GM12864 (cell line): ENCODE results near the gene ZDHHC11.
"Not testable (repeated sequence)": the region's sequence is repeated elsewhere in the genome, so short reads cannot be mapped to it uniquely, and the experiment has no call there.

ENCODE experiments used
- DNase-seq: peaks from one replicate; pipeline ENCODE4 v3.0.0-alpha.2; 2011; ENCODE audit warnings: low read depth
- H3K4me3 ChIP-seq: 2 replicates; pipeline ENCODE4 v1.5.1; 2011; ENCODE audit warnings: mild to moderate bottlenecking, low read depth, low read length, control low read depth
- TF ChIP-seq, protein P1 (sequence below): IDR thresholded peaks from 2 replicates; pipeline ENCODE4 v1.5.1; 2011; ENCODE audit warnings: low read depth, mild to moderate bottlenecking, moderate library complexity, low read length, control low read depth, inconsistent platforms; ENCODE audit errors: missing control alignments

Gene ZDHHC11

DNA sequence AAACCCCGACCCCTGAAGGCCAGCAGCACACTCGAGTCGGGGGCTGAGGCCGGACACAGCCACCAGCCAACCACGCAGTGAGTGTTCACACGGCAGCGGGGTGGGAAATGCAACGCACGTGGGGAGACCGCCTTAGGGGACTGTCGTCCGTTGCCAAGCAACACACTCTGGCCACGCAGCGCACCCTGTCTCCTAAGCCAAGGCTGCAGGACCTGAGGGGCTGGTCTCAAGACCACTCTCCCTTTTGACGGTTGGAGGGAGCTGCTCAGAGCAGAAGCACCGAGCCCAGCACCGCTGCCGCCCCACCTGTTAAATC, 34.3 kb upstream of the ZDHHC11 start:
- DNase-seq: no peak
- TF ChIP-seq, protein P1, sequence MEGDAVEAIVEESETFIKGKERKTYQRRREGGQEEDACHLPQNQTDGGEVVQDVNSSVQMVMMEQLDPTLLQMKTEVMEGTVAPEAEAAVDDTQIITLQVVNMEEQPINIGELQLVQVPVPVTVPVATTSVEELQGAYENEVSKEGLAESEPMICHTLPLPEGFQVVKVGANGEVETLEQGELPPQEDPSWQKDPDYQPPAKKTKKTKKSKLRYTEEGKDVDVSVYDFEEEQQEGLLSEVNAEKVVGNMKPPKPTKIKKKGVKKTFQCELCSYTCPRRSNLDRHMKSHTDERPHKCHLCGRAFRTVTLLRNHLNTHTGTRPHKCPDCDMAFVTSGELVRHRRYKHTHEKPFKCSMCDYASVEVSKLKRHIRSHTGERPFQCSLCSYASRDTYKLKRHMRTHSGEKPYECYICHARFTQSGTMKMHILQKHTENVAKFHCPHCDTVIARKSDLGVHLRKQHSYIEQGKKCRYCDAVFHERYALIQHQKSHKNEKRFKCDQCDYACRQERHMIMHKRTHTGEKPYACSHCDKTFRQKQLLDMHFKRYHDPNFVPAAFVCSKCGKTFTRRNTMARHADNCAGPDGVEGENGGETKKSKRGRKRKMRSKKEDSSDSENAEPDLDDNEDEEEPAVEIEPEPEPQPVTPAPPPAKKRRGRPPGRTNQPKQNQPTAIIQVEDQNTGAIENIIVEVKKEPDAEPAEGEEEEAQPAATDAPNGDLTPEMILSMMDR: no peak
- H3K4me3 ChIP-seq: no peak overlapping the region

DNA sequence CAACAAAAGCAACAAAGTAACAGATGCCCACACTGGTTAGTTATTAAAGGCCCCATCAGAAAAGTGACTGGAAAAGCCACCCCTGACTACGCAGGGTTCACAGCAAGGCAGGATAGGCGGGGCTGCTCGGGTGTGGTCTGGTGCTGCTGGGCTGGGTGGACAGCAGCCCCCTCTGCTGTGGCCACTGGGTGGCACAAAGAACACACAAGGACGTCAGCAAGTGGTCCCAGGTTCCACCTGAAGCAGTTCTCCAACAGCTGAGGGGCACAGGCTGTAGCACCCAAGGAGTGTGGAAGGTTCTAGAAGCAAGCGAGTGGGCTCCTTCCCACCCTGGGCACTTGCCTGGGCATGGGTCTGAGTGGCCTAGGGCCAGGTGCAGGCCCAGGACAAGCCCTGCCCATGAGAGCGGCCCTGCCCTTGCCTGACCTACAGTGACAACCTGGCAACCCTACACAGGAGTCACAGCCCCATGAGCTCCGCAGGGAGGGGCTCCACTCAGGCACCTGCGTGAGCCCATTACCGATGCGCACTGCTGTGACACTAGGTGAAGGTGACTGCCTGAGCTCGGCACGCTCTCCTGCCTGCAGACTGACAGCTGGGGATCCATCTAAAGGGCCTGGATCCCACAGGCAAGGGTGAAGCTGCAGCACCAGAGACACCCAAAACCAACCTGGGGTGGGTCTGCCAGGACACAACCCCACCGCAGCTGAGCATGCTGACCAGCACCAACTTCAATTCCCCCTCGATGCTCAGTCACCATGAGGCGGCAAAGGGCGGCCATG, 33.8 kb upstream of the ZDHHC11 start:
- no peak overlapping the region for H3K4me3 ChIP-seq
- no peak for DNase-seq
- TF ChIP-seq, protein P1: no peak

DNA sequence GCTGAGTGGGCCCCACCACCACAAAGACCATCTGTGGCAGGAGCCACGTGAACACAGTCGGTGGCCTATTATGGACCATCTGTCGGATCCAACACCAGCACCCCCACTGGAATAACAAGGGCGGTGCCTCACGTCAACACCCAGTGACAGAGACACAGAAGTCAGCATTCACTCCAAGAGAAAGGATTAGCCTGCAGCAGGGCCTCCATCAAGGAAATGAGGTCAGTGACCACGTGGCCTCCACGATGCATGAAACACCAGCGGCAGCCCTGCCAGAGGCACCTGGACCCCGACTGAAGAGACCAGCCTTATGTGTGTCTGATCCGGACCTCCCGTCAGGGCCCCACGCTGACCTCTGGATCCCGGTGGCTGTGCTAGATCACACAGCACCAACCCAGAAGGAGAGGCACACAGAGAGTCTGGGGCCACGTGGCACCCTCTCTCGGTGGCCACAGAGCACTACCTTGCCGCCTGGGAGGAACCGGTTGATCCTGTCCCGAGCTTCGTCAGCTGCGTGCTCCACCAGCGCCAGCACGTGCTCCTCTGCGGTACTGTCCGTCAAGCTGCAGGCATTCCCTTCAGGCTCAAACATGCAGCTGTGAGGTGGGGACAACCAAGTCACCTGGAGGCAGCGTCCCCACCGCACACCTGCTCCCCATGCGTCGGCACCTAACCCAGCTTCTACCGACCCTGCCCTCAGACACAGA, 32.8 kb upstream of the ZDHHC11 start:
- no peak overlapping the region for H3K4me3 ChIP-seq
- no peak for DNase-seq
- TF ChIP-seq, protein P1: no peak

DNA sequence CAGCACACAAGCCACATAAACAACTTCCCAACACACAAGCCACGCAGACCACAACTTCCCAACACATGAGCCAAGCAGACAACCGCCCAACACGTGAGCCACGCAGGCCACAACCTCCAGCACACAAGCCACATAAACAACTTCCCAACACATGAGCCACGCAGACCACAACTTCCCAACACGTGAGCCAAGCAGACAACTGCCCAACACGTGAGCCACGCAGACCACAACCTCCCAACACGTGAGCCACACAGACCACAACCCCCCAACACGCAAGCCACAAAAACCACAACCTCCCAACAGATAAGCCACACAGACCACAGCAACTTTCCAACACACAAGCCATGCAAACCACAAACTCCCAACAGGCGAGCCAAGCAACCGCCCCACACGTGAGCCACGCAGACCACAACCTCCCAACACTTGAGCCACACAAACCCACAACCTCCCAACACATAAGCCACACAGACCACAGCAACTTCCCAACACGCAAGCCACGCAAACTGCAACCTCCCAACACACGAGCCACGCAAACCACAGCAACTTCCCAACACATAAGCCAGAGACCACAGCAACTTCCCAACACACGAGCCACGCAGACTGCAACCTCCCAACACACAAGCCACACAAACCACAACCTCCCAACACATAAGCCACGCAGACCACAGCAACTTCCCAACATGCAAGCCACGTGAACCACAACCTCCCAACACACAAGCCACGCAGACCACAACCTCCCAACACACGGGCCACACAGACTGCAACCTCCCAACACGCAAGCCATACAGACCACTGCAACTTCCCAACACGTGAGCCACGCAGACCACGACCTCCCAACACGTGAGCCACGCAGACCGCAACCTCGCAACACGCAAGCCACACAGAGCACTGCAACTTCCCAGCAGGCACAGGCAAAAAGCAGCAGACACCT, 31.7 kb upstream of the ZDHHC11 start:
- H3K4me3 ChIP-seq: no peak overlapping the region
- DNase-seq: no peak
- TF ChIP-seq, protein P1: no peak

DNA sequence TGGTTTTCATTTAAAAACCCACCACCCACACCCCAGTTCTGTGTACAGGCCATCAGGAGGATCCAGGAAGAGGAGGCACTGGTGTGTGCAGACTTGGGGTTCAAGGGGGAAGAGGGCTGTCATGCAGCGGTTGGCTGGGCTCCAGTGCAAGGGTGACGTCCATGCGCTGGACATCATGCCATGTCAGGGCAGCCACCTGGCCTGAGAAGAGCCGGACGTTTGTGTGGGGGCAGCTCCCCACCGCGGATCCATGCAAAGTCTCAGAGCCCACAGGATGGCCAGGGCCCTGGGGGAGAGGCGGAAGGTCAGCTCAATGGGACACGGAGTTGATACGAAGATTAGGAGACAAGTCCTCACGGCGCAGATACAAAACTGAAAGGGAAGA, 30.8 kb upstream of the ZDHHC11 start:
- DNase-seq: no peak
- TF ChIP-seq, protein P1: no peak
- no peak overlapping the region for H3K4me3 ChIP-seq

DNA sequence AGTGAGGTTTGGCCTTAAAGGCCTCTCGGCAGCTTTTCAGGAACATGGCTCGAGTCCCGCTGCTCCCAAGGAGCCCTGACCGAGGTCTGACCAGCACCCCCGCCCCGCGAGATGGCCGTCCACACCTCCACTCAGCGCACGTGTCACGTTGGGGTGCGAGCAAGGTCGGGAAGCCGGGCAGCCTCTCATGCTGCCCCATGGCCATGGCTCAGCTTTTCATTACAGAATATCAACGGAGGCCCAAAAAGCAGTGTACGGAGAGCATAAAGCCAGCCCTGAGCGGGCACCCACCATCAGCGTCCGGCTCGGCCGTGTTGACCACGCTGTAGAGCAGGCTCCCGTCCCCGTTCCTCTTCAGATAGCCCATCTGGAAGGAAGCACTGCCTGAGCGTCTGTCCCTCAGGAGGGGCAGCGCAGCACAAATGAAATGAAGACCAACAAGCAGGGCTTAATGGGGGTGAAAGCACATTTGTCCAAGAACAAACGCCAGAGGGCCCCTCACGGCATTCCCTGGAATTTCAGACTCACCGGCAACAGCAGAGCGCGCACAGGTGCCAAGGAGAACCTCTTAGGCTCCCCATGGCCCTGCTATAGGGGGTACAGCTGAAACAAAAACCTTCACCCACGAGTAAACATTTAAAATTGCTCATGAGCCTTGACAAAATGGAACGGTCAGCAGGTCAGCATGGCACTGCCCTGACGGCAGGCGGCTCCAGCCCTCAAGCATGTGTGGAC, 30.2 kb upstream of the ZDHHC11 start:
- no peak overlapping the region for H3K4me3 ChIP-seq
- no peak for DNase-seq
- TF ChIP-seq, protein P1: no peak

DNA sequence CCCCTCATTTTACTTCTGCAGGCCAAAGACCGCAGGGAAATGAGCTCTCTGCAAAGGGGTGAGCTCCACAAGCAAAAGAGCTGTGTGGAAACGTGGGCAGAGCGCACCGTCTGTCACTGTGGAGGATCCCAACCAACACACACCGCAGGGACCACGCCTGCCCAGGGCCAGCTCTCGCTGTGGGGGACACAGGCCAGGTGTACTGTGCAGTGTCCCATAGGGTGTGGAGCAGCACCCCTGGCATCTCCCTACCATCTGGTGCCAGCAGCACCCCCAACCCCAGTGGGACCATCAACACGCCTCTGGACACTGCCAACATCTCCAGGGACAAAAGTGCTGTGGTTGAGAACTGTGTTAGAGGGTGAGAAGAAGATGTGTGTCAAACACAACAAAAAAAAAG, 27.9 kb upstream of the ZDHHC11 start:
- DNase-seq, H3K4me3 ChIP-seq: not testable (repeated sequence)
